GM23338 (cell line): ENCODE measurements around the gene SCLY. TPM values are rescaled to one million over a fixed set of nuclear protein-coding genes. Genes with fewer than 3 reads are reported as not detected.
"Not testable (repeated sequence)": the region's sequence is repeated elsewhere in the genome, so short reads cannot be mapped to it uniquely, and the experiment has no call there.

Experiments used
- ATAC-seq: fragments of 200-7000 bp; cut with Tn5 transposase; 3 replicates; pipeline ENCODE4 v1.9.1; 2020
- DNase-seq: peaks from one replicate; pipeline ENCODE4 v3.0.0-alpha.2; 2015; ENCODE audit warnings: low spot score
- H2AFZ ChIP-seq: fragments of 200-600 bp; sonication (generic); 2 replicates; pipeline ENCODE4 v1.8.0; 2016; ENCODE audit warnings: antibody characterized with exemption, mild to moderate bottlenecking, moderate library complexity
- H3F3A ChIP-seq: fragments of 200-600 bp; sonication (generic); replicated peaks from 2 replicates; pipeline ENCODE4 v1.8.0; 2017; ENCODE audit warnings: antibody characterized with exemption, mixed run types, low read depth
- H3K27ac ChIP-seq: fragments of 200-600 bp; sonication (generic); 2 replicates; pipeline ENCODE4 v1.6.1; 2016; ENCODE audit warnings: low read depth
- H3K27me3 ChIP-seq: fragments of 200-600 bp; sonication (generic); 2 replicates; pipeline ENCODE4 v1.8.0; 2016; ENCODE audit warnings: mild to moderate bottlenecking, mixed run types, moderate library complexity; ENCODE audit not compliant: insufficient read depth
- H3K36me3 ChIP-seq: fragments of 200-600 bp; sonication (generic); 2 replicates; pipeline ENCODE4 v1.8.0; 2016; ENCODE audit warnings: mild to moderate bottlenecking; ENCODE audit not compliant: insufficient read depth
- H3K4me1 ChIP-seq: fragments of 200-600 bp; sonication (generic); 2 replicates; pipeline ENCODE4 v1.8.0; 2016; ENCODE audit warnings: mild to moderate bottlenecking, moderate library complexity; ENCODE audit not compliant: insufficient read depth
- H3K4me2 ChIP-seq: fragments of 200-600 bp; sonication (generic); 2 replicates; pipeline ENCODE4 v1.7.1; 2017; ENCODE audit warnings: mixed run types
- H3K4me3 ChIP-seq: fragments of 200-600 bp; sonication (generic); 2 replicates; pipeline ENCODE4 v1.6.1; 2016; ENCODE audit warnings: mixed run types
- H3K79me2 ChIP-seq: fragments of 200-600 bp; sonication (generic); replicated peaks from 2 replicates; pipeline ENCODE4 v1.8.0; 2017; ENCODE audit warnings: mild to moderate bottlenecking; ENCODE audit not compliant: insufficient read depth
- H3K9me2 ChIP-seq: fragments of 200-600 bp; sonication (generic); 2 replicates; pipeline ENCODE4 v1.8.0; 2017; ENCODE audit not compliant: insufficient read depth
- H4K20me1 ChIP-seq: fragments of 200-600 bp; sonication (generic); replicated peaks from 2 replicates; pipeline ENCODE4 v1.8.0; 2017; ENCODE audit warnings: mild to moderate bottlenecking; ENCODE audit not compliant: insufficient read depth
- H3K27ac Mint-ChIP-seq: 2 replicates; pipeline ENCODE4 v1.8.0; 2020; ENCODE audit warnings: inconsistent platforms, mild to moderate bottlenecking, moderate library complexity, mixed read lengths
- H3K27me3 Mint-ChIP-seq: 3 replicates; pipeline ENCODE4 v1.8.0; 2022; ENCODE audit warnings: low read depth, mild to moderate bottlenecking, moderate library complexity, mixed read lengths, inconsistent platforms; ENCODE audit not compliant: insufficient read depth, poor library complexity
- H3K36me3 Mint-ChIP-seq: 3 replicates; pipeline ENCODE4 v1.8.0; 2021; ENCODE audit warnings: low read depth, mild to moderate bottlenecking, inconsistent platforms, moderate library complexity, mixed read lengths
- H3K4me1 Mint-ChIP-seq: 3 replicates; pipeline ENCODE4 v1.8.0; 2020; ENCODE audit warnings: mild to moderate bottlenecking, inconsistent platforms, mixed read lengths
- H3K4me3 Mint-ChIP-seq: 3 replicates; pipeline ENCODE4 v1.8.0; 2021; ENCODE audit warnings: moderate library complexity, mild to moderate bottlenecking, inconsistent platforms, mixed read lengths
- H3K9me3 Mint-ChIP-seq: 3 replicates; pipeline ENCODE4 v1.8.0; 2020; ENCODE audit warnings: moderate library complexity, mild to moderate bottlenecking, inconsistent platforms, mixed read lengths
- CREB1 ChIP-seq: fragments of 250-450 bp; sonication (Bioruptor Pico); IDR thresholded peaks from 2 replicates; pipeline ENCODE4 v1.5.0; 2020; ENCODE audit warnings: low read depth, mild to moderate bottlenecking, moderate library complexity
- EZH2 ChIP-seq: fragments of 200-600 bp; sonication (generic); IDR thresholded peaks from one replicate; pipeline ENCODE4 v1.8.0; 2017; ENCODE audit warnings: antibody characterized with exemption, mild to moderate bottlenecking, low read depth; ENCODE audit not compliant: unreplicated experiment
- EZH2phosphoT487 ChIP-seq: fragments of 200-600 bp; sonication (generic); IDR thresholded peaks from one replicate; pipeline ENCODE4 v1.8.1; 2018; ENCODE audit warnings: antibody characterized with exemption; ENCODE audit not compliant: unreplicated experiment
- NANOG ChIP-seq: IDR thresholded peaks from 2 replicates; pipeline ENCODE4 v1.6.1; 2016; ENCODE audit warnings: antibody characterized with exemption, borderline replicate concordance
- POLR2AphosphoS5 ChIP-seq: IDR thresholded peaks from 2 replicates; pipeline ENCODE4 v1.6.1; 2016; ENCODE audit warnings: antibody characterized with exemption, low read depth
- STAT1 ChIP-seq: IDR thresholded peaks from one replicate; pipeline ENCODE4 v1.6.1; 2016; ENCODE audit warnings: antibody characterized with exemption; ENCODE audit not compliant: unreplicated experiment
- ZNF114 ChIP-seq: fragments of 250-450 bp; sonication (Bioruptor Pico); IDR thresholded peaks from 2 replicates; pipeline ENCODE4 v1.5.0; 2020; ENCODE audit warnings: mild to moderate bottlenecking, moderate library complexity
- ZNF331 ChIP-seq: fragments of 250-450 bp; sonication (Bioruptor Pico); IDR thresholded peaks from 2 replicates; pipeline ENCODE4 v1.5.0; 2020; ENCODE audit warnings: low read depth, mild to moderate bottlenecking, moderate library complexity
- polyA plus RNA-seq: library from polyadenylated mRNA; unstranded; fragments of >200 nt; fragmentation: Nextera tagmentation; extraction: Ambion mirVana; gene quantifications from 2 replicates; pipeline ENCODE4 v1.2.1, GENCODE V29; 2016
- total RNA-seq: library from RNA; depleted of rRNA; stranded (reverse); fragments of >200 nt; shearing (Covaris generic); gene quantifications from 2 replicates; pipeline ENCODE4 v1.2.3, GENCODE V29; 2014
- TF ChIP-seq, protein P1 (sequence below): IDR thresholded peaks from one replicate; pipeline ENCODE4 v1.6.1; 2018; ENCODE audit warnings: antibody characterized with exemption; ENCODE audit not compliant: unreplicated experiment
- TF ChIP-seq, protein P2 (sequence below), 2 experiments: fragments of 200-600 bp in 1 of 2; sonication (generic) in 1 of 2; conservative IDR thresholded peaks; 2 replicates each; pipeline versions ENCODE4 v1.5.1 to v1.6.1; 2016 to 2017; ENCODE audit warnings: antibody characterized with exemption in 2 of 2, low read depth in 2 of 2, mild to moderate bottlenecking in 2 of 2, moderate library complexity in 1 of 2

Gene SCLY
- total and polyA plus RNA-seq, 2 experiments from 2014 or later = 57.2 to 80.3 TPM

DNA sequence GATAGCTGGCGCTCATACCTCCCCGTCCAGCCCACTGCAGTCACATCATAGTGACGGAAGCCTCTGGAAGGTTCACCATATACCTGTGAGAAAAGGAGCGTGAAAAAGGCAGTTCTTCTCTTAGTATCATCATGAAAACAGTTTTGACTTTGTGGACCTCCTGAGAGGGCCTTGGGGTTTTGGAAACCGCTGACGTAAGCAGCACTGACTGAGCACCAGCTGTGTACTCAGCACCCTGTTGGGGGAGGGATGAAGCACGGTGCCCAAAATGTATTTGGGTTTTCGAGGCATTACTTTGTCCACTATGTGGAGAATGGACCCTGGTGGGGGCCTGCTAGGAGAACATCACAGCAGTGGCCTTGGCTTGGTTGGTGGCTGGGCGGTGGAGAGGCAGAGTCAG, 5.4 kb downstream of the SCLY start (continued):
- TF ChIP-seq, protein P1, sequence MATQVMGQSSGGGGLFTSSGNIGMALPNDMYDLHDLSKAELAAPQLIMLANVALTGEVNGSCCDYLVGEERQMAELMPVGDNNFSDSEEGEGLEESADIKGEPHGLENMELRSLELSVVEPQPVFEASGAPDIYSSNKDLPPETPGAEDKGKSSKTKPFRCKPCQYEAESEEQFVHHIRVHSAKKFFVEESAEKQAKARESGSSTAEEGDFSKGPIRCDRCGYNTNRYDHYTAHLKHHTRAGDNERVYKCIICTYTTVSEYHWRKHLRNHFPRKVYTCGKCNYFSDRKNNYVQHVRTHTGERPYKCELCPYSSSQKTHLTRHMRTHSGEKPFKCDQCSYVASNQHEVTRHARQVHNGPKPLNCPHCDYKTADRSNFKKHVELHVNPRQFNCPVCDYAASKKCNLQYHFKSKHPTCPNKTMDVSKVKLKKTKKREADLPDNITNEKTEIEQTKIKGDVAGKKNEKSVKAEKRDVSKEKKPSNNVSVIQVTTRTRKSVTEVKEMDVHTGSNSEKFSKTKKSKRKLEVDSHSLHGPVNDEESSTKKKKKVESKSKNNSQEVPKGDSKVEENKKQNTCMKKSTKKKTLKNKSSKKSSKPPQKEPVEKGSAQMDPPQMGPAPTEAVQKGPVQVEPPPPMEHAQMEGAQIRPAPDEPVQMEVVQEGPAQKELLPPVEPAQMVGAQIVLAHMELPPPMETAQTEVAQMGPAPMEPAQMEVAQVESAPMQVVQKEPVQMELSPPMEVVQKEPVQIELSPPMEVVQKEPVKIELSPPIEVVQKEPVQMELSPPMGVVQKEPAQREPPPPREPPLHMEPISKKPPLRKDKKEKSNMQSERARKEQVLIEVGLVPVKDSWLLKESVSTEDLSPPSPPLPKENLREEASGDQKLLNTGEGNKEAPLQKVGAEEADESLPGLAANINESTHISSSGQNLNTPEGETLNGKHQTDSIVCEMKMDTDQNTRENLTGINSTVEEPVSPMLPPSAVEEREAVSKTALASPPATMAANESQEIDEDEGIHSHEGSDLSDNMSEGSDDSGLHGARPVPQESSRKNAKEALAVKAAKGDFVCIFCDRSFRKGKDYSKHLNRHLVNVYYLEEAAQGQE = no peak

DNA sequence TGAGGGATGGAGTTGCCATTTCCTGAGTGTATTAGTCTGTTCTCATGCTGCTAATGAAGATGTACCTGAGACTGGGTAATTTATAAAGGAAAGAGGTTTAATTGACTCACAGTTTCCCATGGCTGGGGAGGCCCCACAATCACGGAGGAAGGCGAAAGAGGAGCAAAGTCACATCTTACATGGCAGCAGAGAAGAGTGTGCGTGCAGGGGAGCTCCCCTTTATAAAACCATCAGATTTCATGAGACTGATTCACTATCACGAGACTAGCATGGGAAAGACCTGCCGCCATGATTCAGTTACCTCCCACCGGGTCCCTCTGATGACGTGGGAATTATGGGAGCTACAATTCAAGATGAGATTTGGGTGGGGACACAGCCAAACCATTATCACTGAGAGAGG, 5.9 kb downstream of the SCLY start:
- ATAC-seq, H3K27me3 Mint-ChIP-seq, H3K27me3 ChIP-seq, H3K27ac Mint-ChIP-seq, H3K4me2 ChIP-seq, H3F3A ChIP-seq, H3K4me3 Mint-ChIP-seq, DNase-seq, H3K9me3 Mint-ChIP-seq, H3K27ac ChIP-seq, H3K9me2 ChIP-seq, H3K4me3 ChIP-seq, H2AFZ ChIP-seq: not testable (repeated sequence)
- Histone ChIP-seq H4K20me1 (peaks cover 28% of the 10 kb centered on the region), H3K79me2 (peaks cover 88% of the 10 kb centered on the region), H3K36me3 (peaks cover 42% of the 10 kb centered on the region), H3K4me1 (peaks cover 13% of the 10 kb centered on the region)
- Mint-ChIP-seq H3K36me3 (peaks cover 83% of the 10 kb centered on the region), H3K4me1 (peaks cover 16% of the 10 kb centered on the region)

DNA sequence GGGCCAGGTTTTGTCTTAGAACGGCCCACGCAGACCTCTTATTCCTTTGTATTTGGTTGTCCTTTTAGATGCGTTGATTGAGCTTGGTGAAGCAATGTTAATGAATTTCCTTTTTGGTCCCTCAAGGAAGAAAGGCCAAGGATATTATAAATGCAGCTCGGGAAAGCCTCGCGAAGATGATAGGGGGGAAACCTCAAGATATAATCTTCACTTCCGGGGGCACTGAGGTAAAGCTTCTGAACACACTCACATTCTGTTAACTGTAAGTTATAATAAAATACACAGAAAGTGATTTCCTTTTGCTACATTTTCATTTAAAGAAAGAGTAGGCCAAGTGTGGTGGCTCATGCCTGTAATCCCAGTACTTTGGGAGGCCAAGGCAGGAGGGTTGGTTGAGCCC, 7.1 kb downstream of the SCLY start:
- H3K36me3 Mint-ChIP-seq = peaks cover 91% of the 10 kb centered on the region
- peaks cover 36% of the 10 kb centered on the region for H4K20me1 ChIP-seq
- peaks cover 48% of the 10 kb centered on the region for H3K36me3 ChIP-seq
- no peak overlapping the region for H3K4me3 ChIP-seq
- TF ChIP-seq STAT1 (no peak), EZH2phosphoT487 (no peak), NANOG (no peak), CREB1 (CRISPR knock-in tag) (no peak), POLR2AphosphoS5 (no peak), EZH2 (no peak), ZNF114 (no peak), ZNF331 (CRISPR knock-in tag) (no peak)
- TF ChIP-seq, protein P2, sequence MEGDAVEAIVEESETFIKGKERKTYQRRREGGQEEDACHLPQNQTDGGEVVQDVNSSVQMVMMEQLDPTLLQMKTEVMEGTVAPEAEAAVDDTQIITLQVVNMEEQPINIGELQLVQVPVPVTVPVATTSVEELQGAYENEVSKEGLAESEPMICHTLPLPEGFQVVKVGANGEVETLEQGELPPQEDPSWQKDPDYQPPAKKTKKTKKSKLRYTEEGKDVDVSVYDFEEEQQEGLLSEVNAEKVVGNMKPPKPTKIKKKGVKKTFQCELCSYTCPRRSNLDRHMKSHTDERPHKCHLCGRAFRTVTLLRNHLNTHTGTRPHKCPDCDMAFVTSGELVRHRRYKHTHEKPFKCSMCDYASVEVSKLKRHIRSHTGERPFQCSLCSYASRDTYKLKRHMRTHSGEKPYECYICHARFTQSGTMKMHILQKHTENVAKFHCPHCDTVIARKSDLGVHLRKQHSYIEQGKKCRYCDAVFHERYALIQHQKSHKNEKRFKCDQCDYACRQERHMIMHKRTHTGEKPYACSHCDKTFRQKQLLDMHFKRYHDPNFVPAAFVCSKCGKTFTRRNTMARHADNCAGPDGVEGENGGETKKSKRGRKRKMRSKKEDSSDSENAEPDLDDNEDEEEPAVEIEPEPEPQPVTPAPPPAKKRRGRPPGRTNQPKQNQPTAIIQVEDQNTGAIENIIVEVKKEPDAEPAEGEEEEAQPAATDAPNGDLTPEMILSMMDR (conservative IDR thresholded peaks at IDR 0.05; ENCODE audit: low read depth in 2 of 2) = no peak
- TF ChIP-seq, protein P1 = no peak
- H3K27ac Mint-ChIP-seq = no peak overlapping the region
- H3K9me3 Mint-ChIP-seq = no peaks in the 10 kb centered on the region
- no peak overlapping the region for H2AFZ ChIP-seq
- H3K4me3 Mint-ChIP-seq = no peak overlapping the region
- ATAC-seq = no peak
- H3K27me3 ChIP-seq = no peaks in the 10 kb centered on the region
- peaks cover 87% of the 10 kb centered on the region for H3K79me2 ChIP-seq
- no peak overlapping the region for H3K4me2 ChIP-seq
- 0 out of 2 replicates have a peak overlapping the region, but pooled peaks have one; percentile 14 for H3K27ac ChIP-seq
- peaks cover under 1% of the 10 kb centered on the region; the same call in 1 of the 2 replicates for H3K4me1 ChIP-seq
- no peak for DNase-seq
- no peaks in the 10 kb centered on the region for H3K9me2 ChIP-seq
- 0 out of 2 replicates have a peak, but pooled peaks cover 4% of the 10 kb centered on the region for H3F3A ChIP-seq
- peaks cover 7% of the 10 kb centered on the region for H3K4me1 Mint-ChIP-seq
- H3K27me3 Mint-ChIP-seq = peaks cover 4% of the 10 kb centered on the region
